COLO829 (cell line): ENCODE data around the gene GET3.
"Not testable (repeated sequence)": the region's sequence is repeated elsewhere in the genome, so short reads cannot be mapped to it uniquely, and the experiment has no call there.

Source experiments
- DNase-seq: peaks from one replicate; pipeline ENCODE4 v3.0.0; 2012; ENCODE audit warnings: low spot score

The GET3 gene

DNA sequence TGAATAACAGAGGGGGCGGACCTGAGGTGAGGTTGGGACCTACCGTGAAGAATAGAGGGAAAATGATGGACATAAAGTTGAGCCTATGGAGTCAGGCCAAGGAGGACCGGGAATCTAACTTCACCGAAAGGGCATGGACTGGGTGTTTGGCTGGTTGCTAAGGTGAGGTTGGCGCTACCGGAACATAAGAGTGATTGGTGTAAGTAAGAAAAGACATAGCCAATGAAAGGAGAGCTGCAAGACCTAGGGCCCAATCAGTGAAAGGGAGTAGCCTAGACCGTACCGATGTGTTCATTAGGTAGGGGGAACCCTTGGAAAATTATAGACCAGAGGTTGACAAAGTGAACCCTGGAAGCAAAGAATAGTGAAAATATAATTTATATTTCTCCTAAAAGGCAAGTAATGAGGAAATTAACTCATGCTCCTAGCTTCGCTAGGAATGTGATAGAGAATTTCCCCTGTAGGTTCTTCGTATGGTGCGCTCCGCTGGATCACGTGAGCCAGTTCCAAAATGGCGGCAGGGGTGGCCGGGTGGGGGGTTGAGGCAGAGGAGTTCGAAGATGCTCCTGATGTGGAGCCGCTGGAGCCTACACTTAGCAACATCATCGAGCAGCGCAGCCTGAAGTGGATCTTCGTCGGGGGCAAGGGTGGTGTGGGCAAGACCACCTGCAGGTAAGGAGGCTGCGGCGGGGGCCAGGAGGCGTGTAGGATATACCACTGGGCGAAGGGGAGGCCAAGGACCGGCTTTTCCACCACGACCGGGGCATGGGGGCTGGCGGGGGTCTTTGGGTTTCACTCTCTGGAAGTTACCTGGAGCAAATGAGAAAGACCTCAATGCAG is at the start of gene GET3:
TSS of gene GET3 (plus strand) at position 503 of the 840 bp plus-strand sequence. CDS start at position 512, 9 bp downstream.
- peak; percentile 99 for DNase-seq

DNA sequence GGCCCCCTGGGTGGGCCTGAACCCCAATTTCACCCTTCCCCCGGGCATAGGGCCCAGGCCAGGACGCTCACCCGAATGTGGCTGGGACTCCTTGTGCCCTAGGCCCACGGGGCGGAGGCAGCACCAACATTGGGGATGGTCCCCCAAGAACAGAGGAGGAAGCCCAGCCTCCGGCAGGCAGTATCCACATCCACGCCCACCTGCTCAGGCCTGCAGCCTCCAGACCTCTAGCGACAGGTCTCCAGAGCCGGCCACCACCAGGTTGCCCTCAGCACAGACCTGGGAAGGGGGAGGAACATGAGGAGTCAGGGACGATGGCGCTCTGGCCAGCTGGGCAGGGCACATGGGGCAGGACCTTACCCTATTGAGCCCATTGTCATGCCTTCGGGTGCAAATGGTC is 48.3 kb upstream of the GET3 start:
- no peak for DNase-seq

DNA sequence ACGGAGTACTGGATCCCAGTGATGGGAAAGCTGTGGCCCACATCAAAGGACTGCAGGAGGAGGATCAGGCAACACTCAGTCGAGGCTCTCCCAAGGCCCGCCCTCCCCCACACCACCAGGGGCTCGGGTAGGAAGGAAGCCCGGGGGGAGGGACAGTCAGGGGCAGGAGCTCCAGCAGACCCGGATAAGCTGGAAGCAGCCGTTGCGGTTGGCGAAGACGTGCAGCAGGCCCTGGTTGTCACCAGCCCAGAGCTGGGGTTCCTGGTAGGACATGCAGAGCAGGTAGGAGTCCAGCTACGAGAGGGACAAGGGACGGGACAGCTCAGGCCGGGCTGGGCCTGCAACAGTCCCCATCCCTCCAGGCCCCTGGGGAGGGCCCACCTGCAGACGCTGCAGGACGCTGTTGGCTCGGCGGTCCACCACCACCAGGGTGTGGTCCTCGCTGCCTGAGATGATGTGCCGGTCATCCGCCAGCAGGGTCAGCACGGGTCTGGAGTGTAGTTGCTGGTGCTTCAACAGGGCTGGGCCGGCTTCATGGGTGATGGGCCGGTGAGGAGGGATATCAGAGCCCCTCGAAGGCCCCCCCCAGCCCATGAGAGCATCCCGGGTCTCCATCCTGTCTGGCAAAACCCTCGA is 47.6 kb upstream of the GET3 start:
- no peak for DNase-seq

DNA sequence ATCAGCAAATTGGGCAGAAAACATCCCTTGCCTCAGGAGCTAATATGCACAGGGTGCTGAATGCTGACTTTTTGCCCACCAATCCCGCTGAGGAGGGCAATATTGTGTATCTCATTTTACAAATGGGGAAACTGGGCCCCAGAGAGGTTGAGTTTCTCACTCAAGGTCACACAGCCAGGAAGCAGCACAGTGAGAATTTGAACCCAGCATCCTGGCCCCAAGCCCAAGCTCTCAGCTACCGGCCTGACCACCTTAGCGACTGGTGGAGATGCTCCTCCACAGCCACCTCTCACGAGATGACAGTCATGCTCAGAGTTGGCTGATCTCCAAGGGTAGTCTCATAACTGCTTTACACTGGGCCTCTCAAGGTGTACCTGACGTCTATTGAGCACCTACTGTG is 44.3 kb upstream of the GET3 start:
- DNase-seq: no peak

DNA sequence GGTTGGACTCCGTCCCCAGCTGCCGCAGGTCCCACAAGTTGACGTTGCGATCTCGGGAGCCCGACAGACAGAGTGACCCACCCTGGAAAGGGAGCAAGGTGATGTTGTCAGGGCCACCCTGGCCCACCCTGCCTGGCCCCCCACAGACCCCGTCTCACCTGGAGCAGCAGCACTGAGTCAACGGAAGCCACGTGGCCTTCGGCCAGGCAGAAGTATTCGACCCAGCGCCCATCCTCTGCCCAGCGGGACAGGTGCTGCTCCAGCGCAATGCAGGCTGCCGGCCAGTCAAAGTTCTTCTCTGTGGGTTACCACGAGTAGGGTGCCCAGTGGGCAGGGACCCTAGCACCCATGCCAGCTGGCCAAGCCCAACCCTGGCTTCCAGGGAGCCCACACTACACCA is 42.7 kb upstream of the GET3 start:
- no peak for DNase-seq

DNA sequence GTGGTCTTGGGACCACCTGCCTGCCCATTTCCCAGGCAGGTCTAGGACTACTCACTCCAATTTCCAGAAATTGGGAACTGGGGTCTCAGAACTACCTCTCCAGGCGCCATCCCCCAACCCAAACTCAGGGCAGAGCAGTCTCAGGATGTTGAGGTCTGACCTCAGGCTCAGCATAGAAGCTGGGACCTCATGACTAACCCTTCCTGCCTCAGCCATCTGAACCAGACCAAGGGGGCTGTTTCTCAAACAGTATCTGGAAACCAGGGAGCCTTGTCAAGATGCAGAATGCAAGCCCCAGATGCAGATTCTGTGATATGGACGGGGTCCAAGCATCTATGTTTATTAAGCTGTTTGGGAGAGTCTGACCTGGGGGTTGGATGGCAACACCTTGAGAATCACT is 42.2 kb upstream of the GET3 start:
- no peak for DNase-seq

DNA sequence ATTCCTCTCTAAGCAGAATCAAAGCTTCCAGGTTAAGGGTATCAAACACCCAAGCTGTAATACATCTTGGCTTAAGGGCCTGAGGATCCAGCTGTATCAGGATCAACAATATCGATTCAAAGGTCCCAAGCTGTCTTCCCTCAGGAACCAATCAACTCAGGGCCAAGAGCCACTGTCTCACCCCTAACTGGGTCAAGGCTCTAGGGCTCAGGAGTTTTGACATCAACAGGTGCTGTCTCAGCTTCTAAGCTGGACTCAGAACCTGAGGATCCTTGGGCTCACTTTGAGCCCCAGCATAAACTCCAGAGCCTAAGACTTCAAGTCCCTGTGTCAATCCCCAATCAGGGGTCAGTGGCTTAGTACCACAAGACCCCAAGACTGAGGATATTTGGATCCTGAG is 41.8 kb upstream of the GET3 start:
- DNase-seq: no peak

DNA sequence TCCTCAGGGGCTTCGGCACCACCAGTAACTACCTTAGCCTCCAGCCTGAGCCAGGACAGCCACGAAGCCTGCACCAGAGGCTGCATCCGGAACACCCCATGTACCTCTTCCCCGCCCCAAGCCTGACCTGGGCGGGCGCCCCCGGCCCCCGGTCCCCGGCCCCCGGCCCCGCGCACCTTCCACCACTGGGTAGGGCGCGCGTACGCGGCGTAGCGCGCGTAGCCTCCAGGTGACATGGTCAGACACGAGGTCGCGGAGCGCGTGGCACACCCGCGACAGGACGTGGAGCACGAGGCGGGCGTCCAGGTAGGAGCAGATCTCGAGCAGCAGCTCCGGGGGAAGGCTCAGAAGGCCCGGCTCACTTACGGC is 41.3 kb upstream of the GET3 start:
- DNase-seq: no peak

DNA sequence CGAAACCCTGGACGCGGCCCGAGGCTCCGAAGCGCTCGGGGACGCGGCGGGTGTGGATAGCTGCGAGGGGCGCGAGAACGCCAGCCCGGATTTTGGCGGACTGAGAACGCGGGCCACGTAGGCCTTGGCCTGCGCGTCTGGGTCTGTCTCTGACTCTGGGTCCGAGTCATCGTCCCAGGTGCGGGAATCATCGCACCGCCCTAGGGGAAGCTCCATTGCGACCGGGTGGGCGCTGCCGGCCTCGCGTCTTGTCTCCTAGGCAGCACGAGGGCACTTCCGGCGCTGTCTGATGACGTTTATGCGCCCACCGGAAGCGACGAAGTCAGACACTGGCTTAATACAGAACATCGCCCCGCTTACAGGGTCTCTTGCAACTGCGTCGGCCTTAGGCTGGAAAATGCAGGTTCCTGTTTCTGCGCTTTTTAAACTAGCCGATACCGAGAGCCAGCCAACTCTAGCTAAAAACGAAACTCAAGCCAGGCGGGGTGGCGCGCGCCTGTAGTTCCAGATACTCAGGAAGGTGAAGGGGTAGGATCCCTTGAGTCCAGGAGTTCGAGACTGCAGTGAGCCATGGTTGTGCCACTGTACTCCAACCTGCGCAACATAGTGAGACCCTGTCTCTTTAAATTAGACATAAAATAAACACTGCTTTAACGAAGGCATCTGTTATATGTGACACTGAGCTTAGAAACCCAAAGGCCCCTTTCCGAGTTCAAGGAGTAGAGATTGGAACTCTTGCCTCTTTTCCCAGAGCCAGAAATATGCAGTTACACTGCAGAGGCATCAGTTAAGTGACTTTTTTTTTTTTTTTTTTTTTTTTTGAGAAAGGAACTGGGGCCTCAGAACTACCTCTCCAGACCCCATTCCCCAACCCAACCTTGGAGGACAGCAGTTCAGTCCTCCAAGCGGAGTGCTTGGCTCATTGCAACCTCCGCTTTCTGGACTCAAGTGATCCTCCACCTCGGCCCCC is 40.6 kb upstream of the GET3 start, which contains the start of gene FBXW9:
TSS of gene FBXW9 (minus strand) at position 266 of the 970 bp plus-strand sequence. CDS start at position 216, 50 bp downstream.
- DNase-seq: peak; percentile 92

DNA sequence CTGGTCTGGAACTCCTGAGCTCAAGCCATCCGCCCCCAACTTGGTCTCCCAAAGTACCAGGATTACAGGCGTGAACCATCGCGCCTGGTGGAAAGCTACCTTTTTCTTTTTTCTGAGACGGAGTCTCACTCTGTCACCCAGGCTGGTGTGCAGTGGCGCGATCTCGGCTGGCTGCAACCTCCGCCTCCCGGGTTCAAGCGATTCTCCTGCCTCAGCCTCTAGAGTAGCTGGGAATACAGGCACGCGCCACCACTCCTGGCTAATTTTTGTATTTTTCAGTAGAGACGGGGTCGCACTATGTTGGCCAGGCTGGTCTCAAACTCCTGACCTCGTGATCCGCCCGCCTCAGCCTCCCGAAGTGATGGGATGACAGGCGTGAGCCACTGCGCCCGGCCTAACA is 39.9 kb upstream of the GET3 start:
- DNase-seq: not testable (repeated sequence)

DNA sequence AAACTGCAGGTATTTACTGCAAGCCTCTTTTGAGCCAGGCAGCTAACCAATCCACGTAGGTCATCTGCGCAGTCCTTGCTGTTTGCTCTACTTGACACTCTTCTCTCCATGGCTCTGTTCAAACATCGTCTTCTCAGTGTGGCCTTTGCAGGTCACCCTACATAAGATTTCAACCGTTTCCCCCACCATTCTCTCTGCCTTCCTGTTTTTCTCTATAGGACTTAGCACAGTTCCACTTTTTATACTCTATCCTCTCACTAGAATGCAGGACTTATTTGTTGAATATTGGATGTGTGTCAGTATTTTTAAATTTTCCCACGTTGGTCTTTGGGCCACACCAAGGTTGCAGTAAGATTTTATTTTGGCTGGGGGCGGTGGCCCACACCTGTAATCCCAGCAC is 39.2 kb upstream of the GET3 start:
- no peak for DNase-seq

DNA sequence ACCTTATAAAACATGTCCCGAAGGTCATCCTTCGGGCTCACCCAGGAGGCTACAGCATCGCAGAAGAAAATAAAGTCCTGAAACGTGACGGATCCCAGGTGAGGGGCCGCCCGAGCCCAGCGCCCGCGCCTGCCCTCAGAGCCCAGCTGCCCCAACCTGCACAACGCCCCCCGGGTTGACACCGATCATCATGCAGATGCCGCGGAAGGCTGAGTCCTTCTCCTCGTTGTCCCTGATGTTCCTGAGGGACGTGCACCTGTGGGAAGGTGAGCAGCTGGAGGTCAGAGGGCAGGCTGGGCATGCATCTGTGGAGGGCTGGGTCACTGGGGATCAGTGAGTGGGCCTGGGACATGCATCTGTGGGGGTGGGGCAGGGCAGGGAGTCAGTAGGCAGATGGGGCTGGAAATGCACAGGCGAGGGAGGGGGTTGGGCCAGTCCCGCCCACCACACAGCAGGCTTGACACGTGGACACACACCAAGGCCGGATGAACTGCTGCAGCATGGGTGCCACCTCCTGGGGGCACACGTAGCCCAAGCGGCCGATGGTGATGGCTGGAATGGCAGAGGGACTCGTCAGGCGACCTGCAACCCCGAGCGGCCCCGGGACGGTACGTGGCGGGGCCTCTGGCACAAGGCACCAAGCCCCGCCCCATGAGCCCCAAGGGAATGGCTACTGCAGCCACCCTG is 35.6 kb upstream of the GET3 start:
- DNase-seq: no peak

DNA sequence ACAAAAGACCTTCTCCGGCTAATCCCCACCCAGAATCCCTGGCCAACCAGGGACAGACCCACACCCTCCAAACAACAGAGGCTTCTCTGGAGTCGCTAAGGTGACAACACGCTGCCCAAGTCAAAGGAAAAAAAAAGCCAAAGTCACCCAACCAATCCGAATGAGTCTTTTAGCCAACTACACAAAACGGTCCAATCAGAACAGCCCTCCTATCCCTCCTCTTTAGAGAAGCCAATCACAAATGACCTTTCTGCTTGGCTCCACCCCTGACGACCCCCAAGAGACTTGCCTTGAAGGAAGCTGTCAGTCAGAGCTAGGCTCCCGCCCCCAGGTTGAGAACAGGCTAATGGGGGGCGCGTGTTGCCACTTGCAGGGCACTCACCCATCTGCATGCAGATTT is 34.3 kb upstream of the GET3 start:
- DNase-seq: peak; percentile 69

DNA sequence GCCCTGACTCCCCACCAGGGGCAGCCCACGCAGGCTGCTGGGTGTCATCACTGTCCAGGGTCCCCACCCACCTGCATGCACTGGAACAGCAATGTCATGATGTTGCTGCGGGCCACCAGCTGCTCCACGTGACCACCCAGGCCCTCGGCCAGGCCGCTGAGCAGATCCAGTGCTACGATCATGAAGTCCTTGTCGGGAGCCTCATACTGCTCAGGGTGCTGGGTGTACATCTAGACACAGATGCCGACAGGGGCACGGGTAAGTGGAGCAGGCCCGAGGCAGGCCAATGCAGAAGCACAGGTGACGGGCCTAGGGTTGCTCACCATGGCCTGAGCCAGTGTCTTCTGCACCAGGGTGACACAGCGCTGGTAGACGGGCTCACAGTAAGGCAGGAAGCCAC is 32.1 kb upstream of the GET3 start:
- no peak for DNase-seq

DNA sequence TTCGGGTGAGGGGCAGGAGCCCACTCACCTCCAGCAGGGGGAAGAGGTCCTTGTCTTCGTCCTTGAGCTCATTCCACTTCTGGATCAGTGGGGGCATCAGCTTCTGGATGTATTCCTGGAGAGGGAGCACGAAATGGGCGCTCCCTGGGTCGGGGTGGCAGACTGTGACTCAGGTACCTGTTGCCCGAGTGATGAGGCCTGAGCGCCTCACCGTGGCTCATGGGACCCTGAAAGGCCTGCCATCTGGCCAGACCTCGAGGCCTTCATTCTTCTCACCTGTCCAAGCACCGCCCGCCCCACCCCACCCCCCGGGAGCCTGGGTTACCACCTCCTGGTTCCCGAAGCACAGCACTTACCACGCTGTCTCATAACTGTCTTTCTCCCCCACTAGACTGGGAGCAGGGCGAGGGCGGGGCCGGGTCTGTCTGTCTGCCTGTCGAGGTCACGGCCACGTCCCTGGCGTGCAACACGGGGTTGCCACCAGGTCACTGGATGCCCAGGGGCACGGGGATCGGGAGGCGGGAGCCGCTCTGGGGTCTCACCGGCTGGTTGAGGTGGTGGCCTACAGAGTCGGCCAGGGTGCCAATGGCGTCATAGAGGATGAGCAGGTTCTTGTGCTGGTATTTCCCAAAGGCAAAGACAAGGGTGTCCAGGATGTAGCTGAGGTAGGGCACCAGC is 31.5 kb upstream of the GET3 start:
- DNase-seq: no peak

DNA sequence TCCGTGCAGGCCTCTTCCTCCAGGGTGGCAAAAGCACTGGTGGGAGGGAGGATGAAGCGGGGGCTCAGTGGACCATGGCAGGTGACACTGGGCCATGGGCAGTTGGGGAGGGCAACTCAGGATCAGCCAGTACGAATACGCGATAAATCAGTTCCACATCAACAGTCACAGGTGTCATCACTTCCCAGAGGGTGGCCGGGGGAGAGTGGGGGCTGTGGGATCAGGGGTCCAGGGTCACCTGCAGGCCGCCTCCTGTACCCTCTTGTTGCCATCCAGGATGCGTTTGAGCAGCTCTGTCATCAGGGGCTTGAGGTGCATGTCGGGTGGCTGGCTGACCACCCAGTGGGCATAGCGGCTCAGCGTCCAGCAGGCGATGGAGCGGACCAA is 31.0 kb upstream of the GET3 start:
- DNase-seq: no peak

DNA sequence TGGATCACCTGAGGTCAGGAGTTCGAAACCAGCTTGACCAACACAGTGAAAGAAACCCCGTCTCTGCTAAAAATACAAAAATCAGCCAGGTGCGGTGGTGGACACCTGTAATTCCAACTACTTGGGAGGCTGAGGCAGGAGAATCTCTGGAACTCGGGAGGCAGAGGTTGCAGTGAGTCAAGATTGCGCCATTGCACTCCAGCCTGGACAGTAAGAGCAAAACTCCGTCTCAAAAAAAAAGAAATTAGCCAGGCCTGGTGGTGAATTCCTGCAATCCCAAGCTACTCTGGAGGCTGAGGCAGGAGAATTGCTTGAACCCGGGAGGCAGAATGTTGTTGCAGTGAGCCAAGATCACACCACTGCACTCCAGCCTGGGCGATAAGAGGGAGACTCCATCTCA is 28.7 kb upstream of the GET3 start:
- DNase-seq: no peak

DNA sequence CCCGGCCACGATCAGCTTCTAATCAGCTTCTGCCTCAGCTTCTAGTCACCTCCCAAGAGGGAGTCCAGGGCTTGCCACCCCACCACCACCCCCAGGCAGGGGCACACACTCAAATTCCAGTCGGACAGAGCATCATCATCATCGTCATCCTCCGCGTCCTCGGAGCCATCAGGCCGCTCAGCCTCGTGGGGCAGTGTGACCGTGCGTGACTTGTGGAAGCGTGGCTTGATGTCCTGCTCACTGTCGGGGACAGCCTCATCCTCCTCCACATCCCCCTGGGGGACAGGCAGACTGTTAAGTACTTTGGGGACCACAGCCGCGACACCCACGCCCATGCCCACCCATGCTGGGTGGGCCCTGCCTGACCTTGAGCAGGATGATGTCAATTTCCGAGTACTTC is 26.1 kb upstream of the GET3 start:
- DNase-seq: no peak

DNA sequence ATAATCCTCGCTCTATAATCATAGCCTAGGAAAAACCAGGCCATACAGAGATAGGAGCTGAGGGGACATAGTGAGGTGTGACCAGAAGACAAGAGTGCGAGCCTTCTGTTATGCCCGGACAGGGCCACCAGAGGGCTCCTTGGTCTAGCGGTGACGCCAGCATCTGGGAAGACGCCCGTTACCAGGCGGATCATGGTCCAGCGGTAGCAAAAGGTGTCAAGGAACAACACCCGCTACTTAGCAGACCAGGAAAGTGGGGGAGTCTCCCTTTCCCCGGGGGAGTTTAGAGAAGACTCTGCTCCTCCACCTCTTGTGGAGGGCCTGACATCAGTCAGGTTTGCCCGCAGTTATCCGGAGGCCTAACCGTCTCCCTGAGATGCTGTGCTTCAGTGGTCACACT is 25.2 kb upstream of the GET3 start:
- not testable (repeated sequence) for DNase-seq

DNA sequence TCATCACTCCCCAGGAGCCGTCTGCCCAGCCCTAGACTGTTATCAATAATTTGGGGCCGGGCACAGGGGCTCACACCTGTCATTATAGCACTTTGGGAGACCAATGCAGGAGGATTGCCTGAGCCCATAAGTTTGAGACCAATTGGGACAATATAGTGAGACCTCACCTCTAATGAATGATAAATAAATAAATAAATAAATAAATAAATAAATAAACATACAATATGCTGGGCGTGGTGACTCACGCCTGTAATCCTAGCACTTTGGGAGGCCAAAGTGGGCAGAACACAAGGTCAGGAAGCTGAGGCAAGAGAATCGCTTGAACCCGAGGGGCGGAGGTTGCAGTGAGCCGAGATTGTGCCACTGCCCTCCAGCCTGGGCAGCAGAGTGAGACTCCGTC is 24.0 kb upstream of the GET3 start:
- DNase-seq: not testable (repeated sequence)

DNA sequence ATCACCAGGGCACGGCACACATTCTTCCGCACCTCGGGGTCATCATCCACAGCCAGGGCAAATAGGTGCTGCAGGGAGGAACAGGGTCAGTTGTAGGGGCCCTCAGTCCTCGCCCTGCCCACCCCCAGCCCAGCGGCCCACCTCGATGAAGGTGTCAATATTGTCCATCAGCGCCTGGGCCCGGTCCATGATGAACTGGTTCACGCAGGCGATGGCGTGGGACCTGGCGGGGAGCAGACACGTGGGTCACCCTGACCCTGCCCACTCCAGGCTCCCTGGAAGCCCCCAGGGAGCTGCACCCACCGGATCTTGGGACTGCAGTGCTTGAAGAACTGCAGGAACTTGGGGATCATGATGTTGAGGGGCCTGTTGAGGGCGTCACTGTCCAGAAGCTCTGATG is 22.2 kb upstream of the GET3 start:
- DNase-seq: no peak
